ENCODE measurements around the gene CCL20. TPM values are rescaled to one million over a fixed set of nuclear protein-coding genes. Genes with fewer than 3 reads are reported as not detected.

The CCL20 gene
- total RNA-seq, 2 experiments from 2014 or later: 1.5 to 2.2 TPM

GRCh38 chr2:227849906-227850305, 36.3 kb downstream of the CCL20 start:
- no peak overlapping the region for H3K4me3 ChIP-seq (ENCODE audit: low read length)
- DNase-seq (no peak), ATAC-seq (ENCODE audit: poor library complexity) (no peak)
- no peak overlapping the region for H3K27ac ChIP-seq (ENCODE audit: low read depth in 1 of 2, low read length in 2 of 2)
- H3K4me3 Mint-ChIP-seq: no peak overlapping the region
- no peaks in the 10 kb centered on the region for H3K36me3 ChIP-seq (ENCODE audit: insufficient read depth, low read length)
- H3K27ac Mint-ChIP-seq: peak overlapping the region; percentile 6
- intact Hi-C loops (cut with DNase I, micrococcal nuclease): no loop called here
- no peaks in the 10 kb centered on the region for H3K36me3 Mint-ChIP-seq (ENCODE audit: low read depth)
- POLR2A ChIA-PET: no interaction called here
- no peaks in the 10 kb centered on the region for H3K27me3 ChIP-seq (ENCODE audit: control insufficient read depth in 1 of 2, insufficient read depth in 2 of 2, low read length in 2 of 2)
- H3K9me3 Mint-ChIP-seq: no peaks in the 10 kb centered on the region
- peaks cover 18% of the 10 kb centered on the region for H3K4me1 Mint-ChIP-seq (ENCODE audit: low read depth)
- H3K4me1 ChIP-seq (ENCODE audit: insufficient read depth, low read length): peaks cover 21% of the 10 kb centered on the region
- no peak for TF ChIP-seq CTCF (IDR thresholded peaks at IDR 0.05)
- no peaks in the 10 kb centered on the region for H3K9me3 ChIP-seq (ENCODE audit: control insufficient read depth in 1 of 2, insufficient read depth in 1 of 2, low read length in 2 of 2)
- CTCF ChIA-PET: no interaction called here
- H3K27me3 Mint-ChIP-seq: peaks cover 11% of the 10 kb centered on the region

DNA sequence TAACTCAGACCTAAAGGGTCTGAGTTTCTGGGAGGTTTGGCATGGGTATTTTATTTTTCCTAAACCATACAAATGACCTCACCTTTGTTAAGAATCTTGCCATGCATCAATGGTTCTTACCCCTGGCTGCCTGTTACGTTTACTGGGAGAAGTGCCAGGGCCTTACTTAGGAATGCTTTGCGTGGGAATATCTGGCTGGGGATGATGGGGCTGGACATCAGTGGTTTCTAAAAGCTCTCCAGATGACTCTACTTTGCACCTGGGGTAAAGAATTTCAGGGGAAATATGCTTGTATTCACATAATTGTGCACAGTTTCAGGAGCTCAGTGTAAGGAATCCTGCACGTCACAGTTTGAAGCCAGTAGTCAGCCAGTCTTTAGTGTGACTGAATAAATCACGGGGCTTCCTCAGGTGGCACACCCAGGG, 39.6 kb downstream of the CCL20 start:
- H3K9me3 Mint-ChIP-seq: no peaks in the 10 kb centered on the region
- H3K27me3 ChIP-seq (ENCODE audit: control insufficient read depth in 1 of 2, insufficient read depth in 2 of 2, low read length in 2 of 2): no peaks in the 10 kb centered on the region
- H3K4me1 Mint-ChIP-seq (ENCODE audit: low read depth): peaks cover 8% of the 10 kb centered on the region
- H3K27ac Mint-ChIP-seq: no peak overlapping the region
- H3K36me3 ChIP-seq (ENCODE audit: insufficient read depth, low read length): no peaks in the 10 kb centered on the region
- intact Hi-C loops (cut with DNase I, micrococcal nuclease): no loop called here
- no peak for TF ChIP-seq CTCF (IDR thresholded peaks at IDR 0.05)
- POLR2A ChIA-PET: no interaction called here
- no peaks in the 10 kb centered on the region for H3K36me3 Mint-ChIP-seq (ENCODE audit: low read depth)
- DNase-seq: no peak
- H3K4me1 ChIP-seq (ENCODE audit: insufficient read depth, low read length): peaks cover 9% of the 10 kb centered on the region
- H3K27ac ChIP-seq (ENCODE audit: low read depth in 1 of 2, low read length in 2 of 2): no peak overlapping the region
- CTCF ChIA-PET: no interaction called here
- no peak overlapping the region for H3K4me3 ChIP-seq (ENCODE audit: low read length)
- H3K4me3 Mint-ChIP-seq: no peak overlapping the region
- ATAC-seq (ENCODE audit: poor library complexity): no peak
- no peaks in the 10 kb centered on the region for H3K9me3 ChIP-seq (ENCODE audit: control insufficient read depth in 1 of 2, insufficient read depth in 1 of 2, low read length in 2 of 2)
- peaks cover 11% of the 10 kb centered on the region for H3K27me3 Mint-ChIP-seq

GRCh38 chr2:227853765-227854271, 40.2 kb downstream of the CCL20 start:
- no peak overlapping the region for H3K27ac Mint-ChIP-seq
- intact Hi-C loops (cut with DNase I, micrococcal nuclease): no loop called here
- POLR2A ChIA-PET: no interaction called here

More at GRCh38 chr2:227853765-227854271, 40.2 kb downstream of the CCL20 start:
- CTCF ChIA-PET: no interaction called here
- ATAC-seq (ENCODE audit: poor library complexity): no peak
- H3K4me3 Mint-ChIP-seq: no peak overlapping the region
- no peaks in the 10 kb centered on the region for H3K9me3 Mint-ChIP-seq
- TF ChIP-seq CTCF (IDR thresholded peaks at IDR 0.05): no peak
- H3K27ac ChIP-seq (ENCODE audit: low read depth in 1 of 2, low read length in 2 of 2): no peak overlapping the region
- H3K4me3 ChIP-seq (ENCODE audit: low read length): no peak overlapping the region
- H3K36me3 Mint-ChIP-seq (ENCODE audit: low read depth): no peaks in the 10 kb centered on the region
- H3K9me3 ChIP-seq (ENCODE audit: control insufficient read depth in 1 of 2, insufficient read depth in 1 of 2, low read length in 2 of 2): no peaks in the 10 kb centered on the region
- no peak for DNase-seq
- no peaks in the 10 kb centered on the region for H3K27me3 ChIP-seq (ENCODE audit: control insufficient read depth in 1 of 2, insufficient read depth in 2 of 2, low read length in 2 of 2)
- H3K4me1 Mint-ChIP-seq (ENCODE audit: low read depth): peaks cover 2% of the 10 kb centered on the region
- no peaks in the 10 kb centered on the region for H3K36me3 ChIP-seq (ENCODE audit: insufficient read depth, low read length)
- peaks cover 11% of the 10 kb centered on the region for H3K27me3 Mint-ChIP-seq
- H3K4me1 ChIP-seq (ENCODE audit: insufficient read depth, low read length): peaks cover 9% of the 10 kb centered on the region
